Measurements from ENCODE around the gene CNTFR. TPM values are rescaled to one million over a fixed set of nuclear protein-coding genes. Genes with fewer than 3 reads are reported as not detected.
A peak's percentile ranks its signal among the peaks of the same experiment; 100 is the strongest.

Gene CNTFR
- total and polyA plus RNA-seq, 2 of the 8 experiments (the other 6 are each of a cell fraction or from before 2014, with no cell fraction given) = 1.2 to 4.2 TPM

DNA sequence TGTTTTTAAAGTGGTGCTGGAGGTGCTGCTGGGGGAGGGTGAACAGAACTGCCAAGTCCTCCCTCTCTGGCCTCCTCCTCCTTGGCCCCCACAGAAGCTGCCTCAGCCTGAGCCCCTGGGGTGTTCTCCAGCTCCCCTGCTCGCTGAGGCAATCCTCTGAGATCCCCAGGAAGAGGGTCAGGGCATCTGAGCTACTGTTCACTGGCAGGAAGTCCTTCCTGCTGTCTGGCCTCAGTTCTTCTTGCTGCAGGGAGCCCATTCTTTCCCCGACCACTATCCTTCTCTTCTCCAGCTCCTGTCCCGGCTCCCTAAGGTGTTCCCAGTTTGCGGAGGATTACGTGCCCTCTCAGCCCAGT lies 9.7 kb downstream of the CNTFR start:
- H3K9ac ChIP-seq (replicated peaks in 1 of 4; ENCODE audit: extremely low read depth in 1 of 4, low read depth in 3 of 4, low read length in 3 of 4) = no peak overlapping the region
- H2BK5ac ChIP-seq (ENCODE audit: low read depth, low read length) = no peak overlapping the region
- H4K8ac ChIP-seq (ENCODE audit: extremely low read depth, insufficient read depth, low read length) = no peak overlapping the region
- H3K4me3 ChIP-seq (ENCODE audit: extremely low read depth in 1 of 4, insufficient read depth in 2 of 4, low read depth in 3 of 4, low read length in 4 of 4) = peak overlapping the region in 1 of 4 experiments; percentile 55; a peak in 1 of 8 replicates
- H3K4me1 ChIP-seq (replicated peaks in 1 of 4; ENCODE audit: control insufficient read depth in 3 of 4, insufficient read depth in 4 of 4, low read length in 3 of 4) = peaks cover 12 to 41% (median 28%) of the 10 kb centered on the region in 4 experiments
- H3K79me2 ChIP-seq (ENCODE audit: control insufficient read depth in 1 of 2, insufficient read depth in 2 of 2, low read length in 2 of 2) = no peaks in the 10 kb centered on the region
- CTCF ChIA-PET (ENCODE audit: partially characterized antibody) = interaction anchor here (1.0 to 13.8 kb wide), 14 partner anchors 8 to 176 kb away, joined by 3 to 241 read pairs (median 6); partner anchors contain the start of gene CNTFR
- H2BK120ac ChIP-seq (replicated peaks; ENCODE audit: low read depth, low read length) = no peak overlapping the region
- H4K20me1 ChIP-seq (replicated peaks in 1 of 2; ENCODE audit: control insufficient read depth in 1 of 2, insufficient read depth in 2 of 2, low read length in 2 of 2) = peaks cover 0 to 5% of the 10 kb centered on the region in 2 experiments
- no peaks in the 10 kb centered on the region for H3K9me3 ChIP-seq (ENCODE audit: insufficient read depth in 2 of 2, low read depth in 1 of 2, low read length in 1 of 2)
- TF ChIP-seq KDM1A (IDR thresholded peaks at IDR 0.05; ENCODE audit: borderline replicate concordance, low read length) = peak; percentile 96
- TF ChIP-seq SP1 (IDR thresholded peaks at IDR 0.05; ENCODE audit: low read depth, low read length) = no peak
- H3K4me2 ChIP-seq (ENCODE audit: insufficient read depth in 1 of 2, low read depth in 2 of 2, low read length in 2 of 2) = peak overlapping the region; percentile 84; a peak in 3 of 4 replicates
- no peak overlapping the region for H2BK20ac ChIP-seq (ENCODE audit: low read length)
- H3K14ac ChIP-seq (ENCODE audit: insufficient read length) = no peak overlapping the region
- H3K79me1 ChIP-seq (ENCODE audit: low read depth, low read length) = no peaks in the 10 kb centered on the region
- peak overlapping the region; percentile 39; the same call in 1 of the 2 replicates for H2BK12ac ChIP-seq (ENCODE audit: low read depth, low read length)
- peaks cover 21 to 92% (median 77%) of the 10 kb centered on the region in 4 experiments for H3K27me3 ChIP-seq (replicated peaks in 1 of 4; ENCODE audit: control insufficient read depth in 3 of 4, extremely low read depth in 1 of 4, insufficient read depth in 3 of 4, low read length in 3 of 4)
- 59% methylated on average over 5 of the region's 5 CpGs; no CpG with 5 or more reads in 1 of the 2 experiments for WGBS, 2 experiments (ENCODE audit: extremely low coverage in 1 of 2, insufficient coverage in 1 of 2, insufficient read length in 1 of 2, insufficient replicate concordance in 2 of 2, low coverage in 1 of 2, low lambda C conversion rate in 2 of 2, missing lambda C conversion rate in 1 of 2)
- peaks cover 19% of the 10 kb centered on the region; the same call in 1 of the 2 replicates for H3K23me2 ChIP-seq (ENCODE audit: low read depth, low read length)
- no peaks in the 10 kb centered on the region for H3K36me3 ChIP-seq (ENCODE audit: control insufficient read depth in 2 of 4, insufficient read depth in 4 of 4, low read length in 3 of 4)
- H3K56ac ChIP-seq (replicated peaks; ENCODE audit: insufficient read length, low read depth, low read length) = no peak overlapping the region
- DNase-seq (ENCODE audit: low read depth in 1 of 2, low spot score in 2 of 2) (no peak), FAIRE-seq (no peak)
- no peak overlapping the region for H2AFZ ChIP-seq (ENCODE audit: low read length)
- H3K23ac ChIP-seq (ENCODE audit: insufficient read length) = no peak overlapping the region
- no peak overlapping the region for H4K91ac ChIP-seq (replicated peaks; ENCODE audit: insufficient read length, low read length)
- POLR2A ChIA-PET (ENCODE audit: partially characterized antibody) = interaction anchor here (1.2 to 5.6 kb wide), 7 partner anchors 8 to 58 kb away, joined by 3 to 36 read pairs (median 6); partner anchors contain the start of genes CNTFR and SIGMAR1
- peak overlapping the region; percentile 70 for H3K4ac ChIP-seq (replicated peaks; ENCODE audit: insufficient read length, low read depth, low read length)
- no peak overlapping the region for H4K5ac ChIP-seq (ENCODE audit: insufficient read length, low read depth, low read length)
- peak overlapping the region; percentile 15; the same call in 1 of the 2 replicates for H2AK5ac ChIP-seq (ENCODE audit: low read depth, low read length)
- H3K18ac ChIP-seq (ENCODE audit: extremely low read depth, low read length) = no peak overlapping the region
- H3K27ac ChIP-seq (ENCODE audit: low read depth, low read length) = no peak overlapping the region
- H2BK15ac ChIP-seq (ENCODE audit: low read length) = no peak overlapping the region

All from H1 (cell line).